Kidney epithelial cell (primary cell): Measurements from ENCODE around the gene TGM5. TPM values are rescaled to one million over a fixed set of nuclear protein-coding genes. Genes with fewer than 3 reads are reported as not detected.

Experiments used
- DNase-seq: peaks from one replicate; pipeline ENCODE4 v3.0.0-alpha.2; 2010; ENCODE audit warnings: low read depth
- H3K27me3 ChIP-seq: 2 replicates; pipeline ENCODE4 v1.6.0; 2011; ENCODE audit warnings: low read length; ENCODE audit not compliant: control insufficient read depth, insufficient read depth
- H3K36me3 ChIP-seq: 2 replicates; pipeline ENCODE4 v1.5.1; 2011; ENCODE audit warnings: low read length; ENCODE audit not compliant: control insufficient read depth, insufficient read depth
- H3K4me3 ChIP-seq: 2 replicates; pipeline ENCODE4 v1.5.1; 2011; ENCODE audit warnings: low read depth, mild to moderate bottlenecking, control low read depth, low read length
- total RNA-seq: library from RNA; depleted of rRNA; stranded (reverse); fragments of >200 nt; gene quantifications from 2 replicates; pipeline ENCODE4 v1.2.3, GENCODE V29; 2015
- TF ChIP-seq, protein P1 (sequence below): IDR thresholded peaks from 2 replicates; pipeline ENCODE4 v1.5.1; 2011; ENCODE audit warnings: mild to moderate bottlenecking, moderate library complexity, low read length, control low read depth, inconsistent platforms; ENCODE audit not compliant: insufficient read depth, poor library complexity, severe bottlenecking

Gene TGM5
- total RNA-seq, 1 donor from 2014 or later = not detected

DNA sequence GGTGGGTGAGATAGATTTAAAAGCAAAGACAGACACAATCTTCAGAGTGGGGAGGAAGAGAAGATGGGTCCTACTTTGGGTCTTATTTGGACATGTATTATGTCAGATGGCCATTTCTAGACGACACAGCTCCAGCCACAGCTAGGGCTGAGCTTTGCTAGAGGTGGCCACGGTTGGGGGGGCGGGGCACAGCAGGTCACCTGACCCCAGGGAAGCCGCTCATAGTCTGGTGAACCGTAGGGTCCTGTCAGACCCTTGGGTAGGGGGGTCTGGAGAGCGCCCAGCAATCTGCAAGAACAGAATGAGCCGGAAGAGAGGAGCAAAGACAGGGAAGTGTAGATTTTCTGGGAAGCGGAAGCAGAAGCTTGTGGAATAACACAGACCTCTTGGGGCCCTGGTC lies 52.6 kb downstream of the TGM5 start:
- no peak overlapping the region for H3K4me3 ChIP-seq
- no peaks in the 10 kb centered on the region for H3K36me3 ChIP-seq
- TF ChIP-seq, protein P1, sequence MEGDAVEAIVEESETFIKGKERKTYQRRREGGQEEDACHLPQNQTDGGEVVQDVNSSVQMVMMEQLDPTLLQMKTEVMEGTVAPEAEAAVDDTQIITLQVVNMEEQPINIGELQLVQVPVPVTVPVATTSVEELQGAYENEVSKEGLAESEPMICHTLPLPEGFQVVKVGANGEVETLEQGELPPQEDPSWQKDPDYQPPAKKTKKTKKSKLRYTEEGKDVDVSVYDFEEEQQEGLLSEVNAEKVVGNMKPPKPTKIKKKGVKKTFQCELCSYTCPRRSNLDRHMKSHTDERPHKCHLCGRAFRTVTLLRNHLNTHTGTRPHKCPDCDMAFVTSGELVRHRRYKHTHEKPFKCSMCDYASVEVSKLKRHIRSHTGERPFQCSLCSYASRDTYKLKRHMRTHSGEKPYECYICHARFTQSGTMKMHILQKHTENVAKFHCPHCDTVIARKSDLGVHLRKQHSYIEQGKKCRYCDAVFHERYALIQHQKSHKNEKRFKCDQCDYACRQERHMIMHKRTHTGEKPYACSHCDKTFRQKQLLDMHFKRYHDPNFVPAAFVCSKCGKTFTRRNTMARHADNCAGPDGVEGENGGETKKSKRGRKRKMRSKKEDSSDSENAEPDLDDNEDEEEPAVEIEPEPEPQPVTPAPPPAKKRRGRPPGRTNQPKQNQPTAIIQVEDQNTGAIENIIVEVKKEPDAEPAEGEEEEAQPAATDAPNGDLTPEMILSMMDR = no peak
- DNase-seq = no peak
- peaks cover 15% of the 10 kb centered on the region for H3K27me3 ChIP-seq

DNA sequence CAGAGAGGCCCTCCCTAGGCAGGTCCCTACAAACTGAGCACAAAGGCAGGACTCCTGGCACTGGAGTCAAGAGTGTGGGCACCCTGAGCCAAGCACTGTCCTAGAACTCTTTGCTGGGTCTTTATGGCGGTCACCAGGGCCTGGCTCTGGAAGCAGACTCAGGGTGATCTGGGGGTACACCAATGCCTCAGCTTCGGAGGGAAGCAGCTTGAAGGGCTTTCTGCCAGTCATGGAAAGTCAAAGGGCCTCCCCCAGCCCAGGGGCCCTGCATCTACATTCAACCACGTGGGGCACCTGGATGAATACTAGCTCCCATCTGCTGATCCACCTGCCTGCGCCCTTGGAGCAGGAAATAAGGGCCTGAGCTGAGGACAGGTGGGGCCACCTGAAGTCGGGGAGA lies 53.3 kb downstream of the TGM5 start:
- Histone ChIP-seq H3K4me3 (no peak overlapping the region), H3K27me3 (peaks cover 22% of the 10 kb centered on the region), H3K36me3 (no peaks in the 10 kb centered on the region)
- DNase-seq = no peak
- TF ChIP-seq, protein P1 = no peak

DNA sequence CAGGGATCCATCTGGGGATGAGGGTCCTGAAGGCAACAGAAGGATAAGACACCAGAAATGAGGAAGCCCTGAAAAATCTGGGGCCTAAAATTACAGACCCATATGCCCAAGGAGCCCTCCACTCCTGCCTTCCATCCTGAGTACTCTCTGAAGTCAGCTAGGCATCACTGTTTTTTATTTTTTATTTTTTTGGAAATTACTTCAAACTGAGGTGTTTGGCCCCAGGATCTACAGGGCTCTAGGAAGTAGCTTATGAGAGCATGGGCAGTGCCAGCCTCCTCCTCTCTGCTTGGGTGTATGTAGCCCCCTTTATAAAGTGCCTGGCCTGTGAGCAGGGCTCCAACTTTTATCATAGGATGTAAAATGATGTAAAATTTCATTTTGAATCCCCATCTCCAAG lies 53.8 kb downstream of the TGM5 start:
- TF ChIP-seq, protein P1 = no peak
- H3K36me3 ChIP-seq = no peaks in the 10 kb centered on the region
- DNase-seq = no peak

DNA sequence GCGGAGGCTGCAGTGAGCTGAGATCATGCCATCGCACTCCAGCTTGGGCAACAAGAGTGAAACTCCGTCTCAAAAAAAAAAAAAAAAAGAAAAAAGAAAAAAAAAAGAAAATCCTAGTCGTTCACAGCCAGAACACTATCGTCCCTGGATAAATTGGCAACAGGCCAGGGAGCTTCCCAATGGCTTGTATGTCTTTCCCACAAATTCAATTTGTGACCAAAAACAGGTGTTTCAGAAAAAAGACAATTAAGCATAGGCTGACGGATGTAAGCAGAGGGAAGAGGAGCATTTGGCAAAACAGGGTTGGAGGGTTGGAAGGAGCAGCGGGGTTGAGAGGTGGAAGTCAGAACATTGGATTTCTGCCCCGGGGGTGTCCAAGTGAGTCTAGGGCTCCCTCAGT lies 54.4 kb downstream of the TGM5 start:
- Histone ChIP-seq H3K27me3 (peaks cover 25% of the 10 kb centered on the region), H3K36me3 (no peaks in the 10 kb centered on the region), H3K4me3 (no peak overlapping the region)
- DNase-seq = no peak
- TF ChIP-seq, protein P1 = no peak

More for the DNA sequence above, 53.8 kb downstream of the TGM5 start:
- peaks cover 23% of the 10 kb centered on the region for H3K27me3 ChIP-seq
- H3K4me3 ChIP-seq = no peak overlapping the region

DNA sequence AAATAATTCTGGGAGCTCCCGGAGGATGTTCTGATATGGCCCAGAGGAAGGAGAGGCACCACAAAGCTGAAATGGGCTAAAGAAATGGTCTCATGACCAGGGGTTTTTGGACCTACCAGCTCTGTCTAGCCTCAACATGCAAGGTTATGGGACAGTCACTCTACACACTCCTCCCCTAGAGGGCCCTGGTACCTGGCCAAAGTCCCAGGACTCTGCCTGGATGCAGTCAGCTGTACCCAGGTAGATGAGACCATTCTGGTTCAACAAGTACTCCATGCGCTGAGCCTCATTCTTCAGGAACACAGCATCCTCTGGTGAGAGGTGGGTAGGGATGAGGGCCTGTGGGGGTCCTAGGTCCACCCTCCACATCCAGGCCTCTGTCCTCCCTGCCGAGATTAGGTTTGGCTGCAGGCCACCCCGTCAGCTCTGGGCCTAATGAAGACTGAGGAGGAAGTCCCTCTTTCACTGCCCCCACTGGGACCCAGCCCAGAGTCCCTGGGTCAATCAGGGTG lies 55.4 kb downstream of the TGM5 start:
- DNase-seq = no peak
- H3K4me3 ChIP-seq = no peak overlapping the region
- H3K36me3 ChIP-seq = no peaks in the 10 kb centered on the region
- TF ChIP-seq, protein P1 = no peak
- peaks cover 31% of the 10 kb centered on the region for H3K27me3 ChIP-seq

DNA sequence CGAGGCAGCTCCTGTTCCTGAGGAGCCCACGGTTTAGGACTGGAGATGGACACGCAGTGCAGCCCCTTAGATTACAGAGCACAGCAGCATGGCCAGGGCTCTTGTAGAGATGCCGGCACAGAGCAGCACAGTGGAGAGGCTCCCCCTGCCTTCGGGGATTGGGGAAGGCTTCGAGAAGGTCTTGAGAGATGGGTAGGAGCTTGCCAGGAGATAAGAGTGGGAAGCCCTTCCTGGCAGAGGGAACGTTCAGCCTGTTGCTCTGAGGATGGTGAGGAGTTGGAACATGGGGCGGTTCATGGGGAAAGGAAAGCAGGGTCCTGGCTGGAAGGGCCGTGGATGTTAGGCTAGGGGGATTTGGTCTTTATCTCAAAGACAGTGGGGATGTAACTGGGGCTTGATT lies 55.9 kb downstream of the TGM5 start:
- Histone ChIP-seq H3K36me3 (no peaks in the 10 kb centered on the region), H3K27me3 (peaks cover 33% of the 10 kb centered on the region), H3K4me3 (no peak overlapping the region)
- TF ChIP-seq, protein P1 = no peak
- no peak for DNase-seq
